Posterior cingulate gyrus (tissue), 11 donors: ENCODE measurements around the gene SKIDA1.

Experiments used
- DNase-seq, 10 donors: peaks; one replicate each; pipeline versions ENCODE4 v3.0.0 to v3.0.0-alpha.2; 2020 to 2021; ENCODE audit warnings: mixed read lengths in 3 of 10
- intact Hi-C: fragments of 100-400 bp; cut with DNase I; formaldehyde crosslinking; loops from one replicate; pipeline ENCODE4 v1.15.1; 2023

SKIDA1 gene

GRCh38 chr10:21530168-21530567 is 4.7 kb upstream of the SKIDA1 start:
- no peak for DNase-seq
- intact Hi-C loops: loop anchor here (5.0 to 10.0 kb wide), 2 partner anchors 33 to 795 kb away; partner anchors contain the start of gene BMI1

GRCh38 chr10:21529032-21529910 is 3.8 kb upstream of the SKIDA1 start:
- DNase-seq: no peak
- intact Hi-C loops: no loop called here

- no peak for DNase-seq
- intact Hi-C loops: no loop called here
Observed at GRCh38 chr10:21528236-21529031, 3.0 kb upstream of the SKIDA1 start.

GRCh38 chr10:21527598-21528235 is 2.2 kb upstream of the SKIDA1 start:
- intact Hi-C loops: no loop called here
- no peak for DNase-seq

GRCh38 chr10:21526860-21527597 is 1.5 kb upstream of the SKIDA1 start:
- DNase-seq: peak; percentile 40 to 93 (median 58)
- intact Hi-C loops: no loop called here

- DNase-seq: peak; percentile 63 to 94 (median 68)
- intact Hi-C loops: no loop called here
Observed at GRCh38 chr10:21526188-21526859, 842 bp upstream of the SKIDA1 start.

- no peak for DNase-seq
- intact Hi-C loops: no loop called here
Observed at GRCh38 chr10:21524526-21525366, 736 bp downstream of the SKIDA1 start.

GRCh38 chr10:21524131-21524525 is 1.4 kb downstream of the SKIDA1 start:
- intact Hi-C loops: no loop called here

GRCh38 chr10:21523557-21524008 is 1.9 kb downstream of the SKIDA1 start:
- intact Hi-C loops: no loop called here
- DNase-seq: no peak

More at GRCh38 chr10:21524131-21524525, 1.4 kb downstream of the SKIDA1 start:
- no peak for DNase-seq

- DNase-seq: no peak
- intact Hi-C loops: no loop called here
Observed at GRCh38 chr10:21522631-21523406, 2.7 kb downstream of the SKIDA1 start.

- intact Hi-C loops: no loop called here
- no peak for DNase-seq
Observed at GRCh38 chr10:21521751-21522533, 3.5 kb downstream of the SKIDA1 start.

- DNase-seq: no peak
- intact Hi-C loops: no loop called here
Observed at GRCh38 chr10:21520949-21521348, 4.5 kb downstream of the SKIDA1 start.

- no peak for DNase-seq
- intact Hi-C loops: no loop called here
Observed at GRCh38 chr10:21520509-21520908, 5.0 kb downstream of the SKIDA1 start.

GRCh38 chr10:21519941-21520436 is 5.5 kb downstream of the SKIDA1 start:
- intact Hi-C loops: no loop called here
- no peak for DNase-seq

- DNase-seq: no peak
- intact Hi-C loops: no loop called here
Observed at GRCh38 chr10:21519397-21519933, 6.0 kb downstream of the SKIDA1 start.

- intact Hi-C loops: no loop called here
- DNase-seq: no peak
Observed at GRCh38 chr10:21518641-21519396, 6.7 kb downstream of the SKIDA1 start.
